ENCODE data around the gene GAS1.

DNA sequence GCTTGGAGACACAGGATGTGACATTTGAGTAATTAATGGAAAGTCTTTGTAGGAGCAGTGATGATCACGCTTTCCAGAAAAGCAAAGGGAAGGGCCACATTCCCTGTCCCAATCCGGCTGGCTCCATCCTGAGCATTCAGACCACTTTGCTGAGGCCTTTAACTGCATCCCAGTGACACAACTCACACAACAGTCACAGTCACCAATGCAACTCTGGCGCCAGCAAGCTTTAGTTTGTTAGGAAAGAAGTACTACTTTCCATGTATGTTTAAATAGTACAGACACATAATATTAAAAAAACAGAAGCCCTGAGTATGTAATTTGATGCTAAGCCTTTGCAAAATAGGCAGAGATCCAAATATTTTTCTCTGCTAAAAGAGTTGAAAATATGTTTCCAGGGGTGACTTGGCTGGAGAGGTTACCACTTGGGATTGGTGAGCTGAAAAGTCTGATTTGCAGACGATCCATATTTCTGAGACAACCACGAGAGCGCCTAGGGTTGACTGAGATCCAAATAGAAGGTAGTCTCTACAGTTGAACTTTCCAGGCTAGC is 31.7 kb upstream of the GAS1 start:
- TF ChIP-seq EZH2phosphoT487 (IDR thresholded peaks at IDR 0.05; ENCODE audit: insufficient read depth, low read depth) (no peak), EZH2 (IDR thresholded peaks at IDR 0.05; ENCODE audit: insufficient read depth, poor library complexity, severe bottlenecking) (no peak)
